DOHH2 (cell line): ENCODE results near the gene WFS1.

Experiments
- CTCF ChIP-seq: fragments of 200-600 bp; sonication (generic); IDR thresholded peaks from one replicate; pipeline ENCODE4 v1.5.1; 2014; ENCODE audit warnings: antibody characterized with exemption, mild to moderate bottlenecking, low read depth, low read length; ENCODE audit not compliant: poor library complexity, severe bottlenecking
- EZH2phosphoT487 ChIP-seq: fragments of 200-600 bp; sonication (generic); IDR thresholded peaks from 2 replicates; pipeline ENCODE4 v1.6.1; 2017; ENCODE audit warnings: borderline replicate concordance, mild to moderate bottlenecking, antibody characterized with exemption, low read length, moderate library complexity, mixed read lengths

GRCh38 chr4:6303943-6304342 lies 34.3 kb downstream of the WFS1 start:
- no peak for TF ChIP-seq CTCF
- TF ChIP-seq EZH2phosphoT487, result no peak
